Vagina (tissue), 2 donors: Measurements from ENCODE around the gene EMC8. TPM values are rescaled to one million over a fixed set of nuclear protein-coding genes. Genes with fewer than 3 reads are reported as not detected.
"Not testable (repeated sequence)": the region's sequence is repeated elsewhere in the genome, so short reads cannot be mapped to it uniquely, and the experiment has no call there.

Experiments
- DNase-seq, 2 donors: peaks; one replicate each; pipeline ENCODE4 v3.0.0-alpha.2; 2017; ENCODE audit errors: extremely low spot score in 2 of 2
- H3K27ac ChIP-seq: fragments of 200-600 bp; sonication (generic); one replicate; pipeline ENCODE4 v1.5.1; 2019
- H3K27me3 ChIP-seq: fragments of 200-600 bp; sonication (generic); one replicate; pipeline ENCODE4 v1.5.1; 2019
- H3K36me3 ChIP-seq, 2 donors: fragments of 200-600 bp; sonication (generic); one replicate each; pipeline ENCODE4 v1.5.1; 2017 to 2019
- H3K4me1 ChIP-seq: fragments of 200-600 bp; sonication (generic); one replicate; pipeline ENCODE4 v1.5.1; 2019
- H3K4me3 ChIP-seq, 2 donors: fragments of 200-600 bp; sonication (generic); 1 replicate in 1 of 2; 2 replicates in 1 of 2; pipeline ENCODE4 v1.5.1; 2016 to 2019
- H3K9me3 ChIP-seq: fragments of 200-600 bp; sonication (generic); one replicate; pipeline ENCODE4 v1.5.1; 2019
- CTCF ChIP-seq, 3 experiments: fragments of 450-650 bp in 2 of 3; fragments of 200-600 bp in 1 of 3; sonication (generic) in 1 of 3; IDR thresholded peaks; one replicate each; pipeline ENCODE4 v1.5.1; 2017 to 2019; ENCODE audit warnings: antibody characterized with exemption in 3 of 3, mild to moderate bottlenecking in 2 of 3, moderate library complexity in 2 of 3
- POLR2A ChIP-seq, 2 donors: fragments of 450-650 bp; IDR thresholded peaks; one replicate each; pipeline ENCODE4 v1.6.1; 2017; ENCODE audit warnings: antibody characterized with exemption in 2 of 2, mild to moderate bottlenecking in 2 of 2, moderate library complexity in 2 of 2
- POLR2AphosphoS5 ChIP-seq, 2 donors: sonication (generic); formaldehyde crosslinking; IDR thresholded peaks; one replicate each; pipeline ENCODE4 v1.9.0; 2017; ENCODE audit warnings: antibody characterized with exemption in 2 of 2, mild to moderate bottlenecking in 2 of 2, low read depth in 1 of 2; ENCODE audit not compliant: insufficient read depth in 1 of 2
- intact Hi-C: fragments of 100-400 bp; cut with DNase I; formaldehyde crosslinking; loops from one replicate; pipeline ENCODE4 v1.15.1; 2023
- total RNA-seq: library from RNA; depleted of rRNA; stranded (reverse); fragments of >200 nt; gene quantifications from one replicate; pipeline ENCODE4 v1.2.3, GENCODE V29; 2016

The EMC8 gene
- total RNA-seq, 1 donor from 2014 or later = 42.0 TPM

GRCh38 chr16:85821390-85822135 is 22.2 kb upstream of the EMC8 start:
- TF ChIP-seq POLR2AphosphoS5 (IDR thresholded peaks at IDR 0.05; ENCODE audit: insufficient read depth in 1 of 2, low read depth in 1 of 2) (no peak), POLR2A (IDR thresholded peaks at IDR 0.05) (peak in 1 of 2 donors; percentile 6), CTCF (IDR thresholded peaks at IDR 0.05) (peak; percentile 91 to 95 (median 95))
- Histone ChIP-seq H3K4me1 (no peaks in the 10 kb centered on the region), H3K27ac (no peak overlapping the region), H3K36me3 (no peaks in the 10 kb centered on the region), H3K27me3 (no peaks in the 10 kb centered on the region), H3K4me3 (no peak overlapping the region), H3K9me3 (no peaks in the 10 kb centered on the region)
- DNase-seq = no peak
- intact Hi-C loops = loop anchor here (2.0 to 10.0 kb wide), 3 partner anchors 165 to 703 kb away; no protein-coding TSS in a partner anchor

GRCh38 chr16:85820604-85821372 is 21.4 kb upstream of the EMC8 start:
- DNase-seq = no peak
- no peaks in the 10 kb centered on the region for H3K9me3 ChIP-seq
- no peak overlapping the region for H3K4me3 ChIP-seq
- H3K36me3 ChIP-seq = no peaks in the 10 kb centered on the region
- H3K27me3 ChIP-seq = no peaks in the 10 kb centered on the region
- no peak overlapping the region for H3K27ac ChIP-seq
- intact Hi-C loops = loop anchor here (2.0 to 10.0 kb wide), 2 partner anchors 166 to 704 kb away; no protein-coding TSS in a partner anchor
- TF ChIP-seq POLR2AphosphoS5 (IDR thresholded peaks at IDR 0.05; ENCODE audit: insufficient read depth in 1 of 2, low read depth in 1 of 2) (no peak), POLR2A (IDR thresholded peaks at IDR 0.05) (no peak), CTCF (IDR thresholded peaks at IDR 0.05) (no peak)
- H3K4me1 ChIP-seq = no peaks in the 10 kb centered on the region

- no peak for DNase-seq
- H3K36me3 ChIP-seq = no peaks in the 10 kb centered on the region
- H3K4me1 ChIP-seq = no peaks in the 10 kb centered on the region
- H3K9me3 ChIP-seq = no peaks in the 10 kb centered on the region
- H3K27me3 ChIP-seq = no peaks in the 10 kb centered on the region
- intact Hi-C loops = loop anchor here (2.0 to 10.0 kb wide), 2 partner anchors 167 to 705 kb away; no protein-coding TSS in a partner anchor
- no peak overlapping the region for H3K4me3 ChIP-seq
- no peak overlapping the region for H3K27ac ChIP-seq
- TF ChIP-seq POLR2A (IDR thresholded peaks at IDR 0.05) (no peak), POLR2AphosphoS5 (IDR thresholded peaks at IDR 0.05; ENCODE audit: insufficient read depth in 1 of 2, low read depth in 1 of 2) (no peak), CTCF (IDR thresholded peaks at IDR 0.05) (no peak)
Observed at GRCh38 chr16:85819771-85820170, 20.4 kb upstream of the EMC8 start.

- Histone ChIP-seq H3K27ac (no peak overlapping the region), H3K4me3 (no peak overlapping the region), H3K9me3 (no peaks in the 10 kb centered on the region), H3K27me3 (no peaks in the 10 kb centered on the region), H3K4me1 (no peaks in the 10 kb centered on the region), H3K36me3 (no peaks in the 10 kb centered on the region)
- TF ChIP-seq CTCF (IDR thresholded peaks at IDR 0.05) (peak in 2 of 3 experiments; percentile 34 to 53), POLR2A (IDR thresholded peaks at IDR 0.05) (no peak)
- intact Hi-C loops = no loop called here
- no peak for DNase-seq
Observed at GRCh38 chr16:85819245-85819644, 19.9 kb upstream of the EMC8 start.

GRCh38 chr16:85817195-85817594 is 17.9 kb upstream of the EMC8 start:
- H3K27ac ChIP-seq, H3K36me3 ChIP-seq, H3K27me3 ChIP-seq, H3K4me3 ChIP-seq, DNase-seq, H3K9me3 ChIP-seq, intact Hi-C loops, H3K4me1 ChIP-seq: not testable (repeated sequence)
